Fibroblast of lung (primary cell): ENCODE measurements around the gene IL10. TPM values are rescaled to one million over a fixed set of nuclear protein-coding genes. Genes with fewer than 3 reads are reported as not detected.

Source experiments
- DNase-seq, 2 donors: peaks; one replicate each; pipeline versions ENCODE4 v3.0.0 to v3.0.0-alpha.2; 2010; ENCODE audit warnings: low read depth in 2 of 2
- H2AFZ ChIP-seq: 2 replicates; pipeline ENCODE4 v1.5.1; 2012; ENCODE audit warnings: low read length, control low read depth, inconsistent platforms
- H3K27ac ChIP-seq: 2 replicates; pipeline ENCODE4 v1.5.1; 2011; ENCODE audit warnings: low read length, control low read depth; ENCODE audit not compliant: insufficient read depth
- H3K27me3 ChIP-seq: 2 replicates; pipeline ENCODE4 v1.5.1; 2011; ENCODE audit warnings: mild to moderate bottlenecking, low read length; ENCODE audit not compliant: control insufficient read depth, insufficient read depth
- H3K36me3 ChIP-seq: 2 replicates; pipeline ENCODE4 v1.5.1; 2011; ENCODE audit warnings: low read length; ENCODE audit not compliant: control insufficient read depth, insufficient read depth
- H3K4me1 ChIP-seq: 2 replicates; pipeline ENCODE4 v1.5.1; 2011; ENCODE audit warnings: low read length; ENCODE audit not compliant: control insufficient read depth, insufficient read depth; ENCODE audit errors: extremely low read depth
- H3K4me2 ChIP-seq: 2 replicates; pipeline ENCODE4 v1.5.1; 2011; ENCODE audit warnings: low read length, control low read depth; ENCODE audit not compliant: insufficient read depth; ENCODE audit errors: extremely low read depth
- H3K4me3 ChIP-seq, 4 experiments: fragments of 200-600 bp in 1 of 4; sonication (generic) in 1 of 4; replicated peaks in 1 of 4; 2 replicates each; pipeline ENCODE4 v1.5.1; 2011 to 2016; ENCODE audit warnings: low read length in 4 of 4, low read depth in 3 of 4, mild to moderate bottlenecking in 3 of 4, control low read depth in 2 of 4, inconsistent platforms in 1 of 4, mixed read lengths in 1 of 4; ENCODE audit not compliant: insufficient read depth in 1 of 4; ENCODE audit errors: control extremely low read depth in 1 of 4
- H3K79me2 ChIP-seq: 2 replicates; pipeline ENCODE4 v1.5.1; 2012; ENCODE audit warnings: mild to moderate bottlenecking, low read length, inconsistent platforms; ENCODE audit not compliant: control insufficient read depth, insufficient read depth
- H3K9ac ChIP-seq: 2 replicates; pipeline ENCODE4 v1.5.1; 2011; ENCODE audit warnings: mild to moderate bottlenecking, low read length, control low read depth; ENCODE audit not compliant: insufficient read depth
- H3K9me3 ChIP-seq: 2 replicates; pipeline ENCODE4 v1.5.1; 2012; ENCODE audit warnings: low read depth, low read length; ENCODE audit not compliant: control insufficient read depth, insufficient read depth
- H4K20me1 ChIP-seq: 2 replicates; pipeline ENCODE4 v1.5.1; 2011; ENCODE audit warnings: low read length; ENCODE audit not compliant: control insufficient read depth, insufficient read depth; ENCODE audit errors: extremely low read depth
- EZH2 ChIP-seq: IDR thresholded peaks from 2 replicates; pipeline ENCODE4 v1.5.1; 2012; ENCODE audit warnings: low read length, control low read depth, mild to moderate bottlenecking; ENCODE audit errors: missing control alignments
- polyA plus RNA-seq, 2 donors: library from polyadenylated mRNA; depleted of rRNA in 1 of 2; stranded (reverse) in 1 of 2; unstranded in 1 of 2; fragments of >200 nt; gene quantifications; 2 replicates each; pipeline ENCODE4 v1.2.1, GENCODE V29; 2011 to 2012; ENCODE audit warnings: missing spikeins in 1 of 2
- total RNA-seq: library from RNA; depleted of rRNA; stranded (reverse); fragments of >200 nt; gene quantifications from 2 replicates; pipeline ENCODE4 v1.2.1, GENCODE V29; 2014
- TF ChIP-seq, protein P1 (sequence below), 2 donors: IDR thresholded peaks in 1 of 2; conservative IDR thresholded peaks in 1 of 2; 1 replicate in 1 of 2; 2 replicates in 1 of 2; pipeline ENCODE4 v1.5.1; 2011 to 2012; ENCODE audit warnings: low read length in 2 of 2, control low read depth in 1 of 2, inconsistent platforms in 1 of 2, low read depth in 1 of 2, mild to moderate bottlenecking in 1 of 2

The IL10 gene
- total and polyA plus RNA-seq, 2 donors (not counting 1 experiment from before 2014, with no cell fraction given) = not detected

DNA sequence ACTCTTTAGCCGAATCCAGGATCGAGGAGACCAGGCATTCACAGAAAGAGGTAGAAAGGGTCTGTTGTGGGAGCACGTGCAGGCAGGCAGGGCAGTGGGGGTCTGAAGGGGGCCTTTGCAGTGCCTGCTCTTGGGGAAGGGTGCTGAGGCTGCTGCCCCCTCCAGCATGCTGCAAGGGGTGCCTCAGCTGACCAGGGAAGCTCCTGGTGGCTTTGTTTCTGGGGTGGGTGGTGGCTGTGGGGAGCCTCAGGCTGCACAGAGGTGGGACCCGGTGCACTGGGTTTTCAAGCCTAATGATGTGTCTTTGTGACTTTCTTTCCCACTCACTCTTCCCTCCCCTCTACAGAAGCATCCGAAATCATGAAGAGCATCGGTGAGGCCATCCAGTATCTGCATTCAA lies 43.2 kb downstream of the IL10 start:
- Histone ChIP-seq H3K27ac (no peak overlapping the region), H3K79me2 (peaks cover 36% of the 10 kb centered on the region), H3K36me3 (peaks cover 19% of the 10 kb centered on the region), H3K4me3 (no peak overlapping the region), H3K4me2 (no peak overlapping the region), H3K4me1 (no peaks in the 10 kb centered on the region), H3K9me3 (no peaks in the 10 kb centered on the region), H2AFZ (no peak overlapping the region), H3K27me3 (no peaks in the 10 kb centered on the region), H4K20me1 (peaks cover 7% of the 10 kb centered on the region), H3K9ac (no peak overlapping the region)
- no peak for DNase-seq
- no peak for TF ChIP-seq EZH2
- TF ChIP-seq, protein P1, sequence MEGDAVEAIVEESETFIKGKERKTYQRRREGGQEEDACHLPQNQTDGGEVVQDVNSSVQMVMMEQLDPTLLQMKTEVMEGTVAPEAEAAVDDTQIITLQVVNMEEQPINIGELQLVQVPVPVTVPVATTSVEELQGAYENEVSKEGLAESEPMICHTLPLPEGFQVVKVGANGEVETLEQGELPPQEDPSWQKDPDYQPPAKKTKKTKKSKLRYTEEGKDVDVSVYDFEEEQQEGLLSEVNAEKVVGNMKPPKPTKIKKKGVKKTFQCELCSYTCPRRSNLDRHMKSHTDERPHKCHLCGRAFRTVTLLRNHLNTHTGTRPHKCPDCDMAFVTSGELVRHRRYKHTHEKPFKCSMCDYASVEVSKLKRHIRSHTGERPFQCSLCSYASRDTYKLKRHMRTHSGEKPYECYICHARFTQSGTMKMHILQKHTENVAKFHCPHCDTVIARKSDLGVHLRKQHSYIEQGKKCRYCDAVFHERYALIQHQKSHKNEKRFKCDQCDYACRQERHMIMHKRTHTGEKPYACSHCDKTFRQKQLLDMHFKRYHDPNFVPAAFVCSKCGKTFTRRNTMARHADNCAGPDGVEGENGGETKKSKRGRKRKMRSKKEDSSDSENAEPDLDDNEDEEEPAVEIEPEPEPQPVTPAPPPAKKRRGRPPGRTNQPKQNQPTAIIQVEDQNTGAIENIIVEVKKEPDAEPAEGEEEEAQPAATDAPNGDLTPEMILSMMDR (conservative IDR thresholded peaks at IDR 0.05 in 1 of 2, IDR thresholded peaks at IDR 0.05 in 1 of 2; ENCODE audit: low read depth in 1 of 2, low read length in 2 of 2) = no peak

DNA sequence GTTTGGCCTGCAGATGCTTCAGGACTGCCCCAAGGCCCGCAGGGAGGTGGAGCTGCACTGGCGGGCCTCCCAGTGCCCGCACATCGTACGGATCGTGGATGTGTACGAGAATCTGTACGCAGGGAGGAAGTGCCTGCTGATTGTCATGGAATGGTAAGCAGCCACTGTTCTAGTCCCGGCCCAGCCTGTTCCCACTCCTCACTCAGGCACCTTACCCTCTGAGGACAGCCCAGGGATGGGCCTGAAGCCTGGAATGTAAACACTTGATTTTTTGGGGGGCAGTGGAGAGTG lies 43.7 kb downstream of the IL10 start:
- H3K27ac ChIP-seq = no peak overlapping the region
- no peaks in the 10 kb centered on the region for H3K27me3 ChIP-seq

DNA sequence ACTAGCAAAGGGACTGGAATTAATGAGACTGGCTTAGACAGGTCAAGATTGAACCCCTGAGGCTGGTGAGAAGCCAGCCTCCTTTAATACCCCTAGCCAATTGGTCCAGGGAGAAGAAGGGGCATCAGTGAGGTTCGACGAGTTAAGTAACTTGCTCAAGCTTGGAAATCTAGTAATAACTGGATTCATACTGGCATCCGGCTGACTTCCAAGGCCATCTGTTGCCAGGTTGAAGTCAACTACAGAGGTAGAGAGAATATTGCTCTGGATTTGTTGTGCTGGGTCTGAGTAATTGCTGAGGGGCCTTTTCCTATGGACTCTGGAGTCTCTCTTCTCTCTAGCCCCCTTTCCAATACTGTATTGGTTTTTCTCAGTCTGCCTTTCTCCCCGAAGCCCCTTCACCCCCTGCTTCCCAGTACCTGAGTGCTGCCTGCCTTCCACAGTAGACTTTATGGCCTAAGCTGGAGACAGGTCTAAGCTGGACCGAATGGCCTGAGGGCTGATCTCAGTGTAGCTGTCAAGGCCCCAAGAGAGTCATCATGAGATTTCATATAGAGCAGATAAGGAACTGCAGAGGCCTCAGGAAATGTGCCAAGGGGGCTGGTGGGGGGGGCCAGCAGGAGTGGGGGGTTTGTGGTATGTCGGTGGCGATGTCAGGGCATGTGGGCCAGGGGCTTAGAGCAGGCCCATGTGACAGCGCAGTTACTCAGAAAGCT lies 44.2 kb downstream of the IL10 start:
- no peak overlapping the region for H3K4me2 ChIP-seq
- peaks cover 43% of the 10 kb centered on the region for H3K79me2 ChIP-seq
- no peaks in the 10 kb centered on the region for H3K9me3 ChIP-seq
- DNase-seq = no peak
- H3K27ac ChIP-seq = no peak overlapping the region
- H3K36me3 ChIP-seq = peaks cover 18% of the 10 kb centered on the region
- no peaks in the 10 kb centered on the region for H3K27me3 ChIP-seq
- H3K4me1 ChIP-seq = peaks cover 9% of the 10 kb centered on the region
- H3K4me3 ChIP-seq = no peak overlapping the region
- H4K20me1 ChIP-seq = peaks cover 7% of the 10 kb centered on the region
- TF ChIP-seq EZH2 = no peak
- TF ChIP-seq, protein P1 (conservative IDR thresholded peaks at IDR 0.05 in 1 of 2, IDR thresholded peaks at IDR 0.05 in 1 of 2; ENCODE audit: low read depth in 1 of 2, low read length in 2 of 2) = no peak
- H2AFZ ChIP-seq = no peak overlapping the region
- no peak overlapping the region for H3K9ac ChIP-seq

More for the DNA sequence above, 43.7 kb downstream of the IL10 start:
- Histone ChIP-seq H4K20me1 (peaks cover 7% of the 10 kb centered on the region), H3K79me2 (peaks cover 38% of the 10 kb centered on the region), H3K9ac (no peak overlapping the region), H3K4me1 (peaks cover 4% of the 10 kb centered on the region), H3K9me3 (no peaks in the 10 kb centered on the region), H3K4me2 (no peak overlapping the region), H3K4me3 (no peak overlapping the region), H2AFZ (no peak overlapping the region), H3K36me3 (peaks cover 19% of the 10 kb centered on the region)
- TF ChIP-seq EZH2 = no peak
- TF ChIP-seq, protein P1 (conservative IDR thresholded peaks at IDR 0.05 in 1 of 2, IDR thresholded peaks at IDR 0.05 in 1 of 2; ENCODE audit: low read depth in 1 of 2, low read length in 2 of 2) = no peak
- no peak for DNase-seq
